Sciatic nerve (tissue), 2 donors: ENCODE results near the gene ATP1A1. TPM values are rescaled to one million over a fixed set of nuclear protein-coding genes. Genes with fewer than 3 reads are reported as not detected.
A peak's percentile ranks its signal among the peaks of the same experiment; 100 is the strongest.

Experiments
- ATAC-seq: fragments of 200-7000 bp; cut with Tn5 transposase; one replicate; pipeline ENCODE4 v1.9.1; 2020; ENCODE audit warnings: mild to moderate bottlenecking, moderate library complexity
- DNase-seq: peaks from one replicate; pipeline ENCODE4 v3.0.0-alpha.2; 2020; ENCODE audit warnings: low spot score
- intact Hi-C: fragments of 100-400 bp; cut with DNase I; formaldehyde crosslinking; loops from one replicate; pipeline ENCODE4 v1.14.2; 2022
- total RNA-seq: library from RNA; stranded (reverse); fragmentation: NEBNext Ultra II Directional; extraction: Animal tissue kit (Norgen Biotek cat#: 25700); gene quantifications from one replicate; pipeline ENCODE4 v1.2.1, GENCODE V29; 2021
- donor health status: DM: no; HTN: no; CAD: no.
- donor health status: DM: no; HTN: no; CAD: no.

Gene ATP1A1
- total RNA-seq, 1 donor from 2014 or later = 251 TPM

GRCh38 chr1:116365353-116365780 lies 7.7 kb upstream of the ATP1A1 start:
- intact Hi-C loops = no loop called here
- ATAC-seq (no peak), DNase-seq (no peak)

- no peak for ATAC-seq
- intact Hi-C loops = no loop called here
- no peak for DNase-seq
These were observed 7.2 kb upstream of the ATP1A1 start for GRCh38 chr1:116365857-116366256.

- no peak for DNase-seq
- ATAC-seq = no peak
- intact Hi-C loops = no loop called here
These were observed 5.6 kb upstream of the ATP1A1 start for GRCh38 chr1:116367256-116367945.

- ATAC-seq (no peak), DNase-seq (no peak)
- intact Hi-C loops = no loop called here
These were observed 4.8 kb upstream of the ATP1A1 start for GRCh38 chr1:116368241-116368640.

- ATAC-seq (no peak), DNase-seq (no peak)
- intact Hi-C loops = no loop called here
These were observed 2.9 kb upstream of the ATP1A1 start for GRCh38 chr1:116370181-116370580.

GRCh38 chr1:116371752-116372151 lies 1.3 kb upstream of the ATP1A1 start:
- intact Hi-C loops = no loop called here
- ATAC-seq = no peak
- no peak for DNase-seq

- intact Hi-C loops = no loop called here
- ATAC-seq (no peak), DNase-seq (no peak)
These were observed 853 bp upstream of the ATP1A1 start for GRCh38 chr1:116372191-116372590.

GRCh38 chr1:116373431-116374352 lies 648 bp downstream of the ATP1A1 start:
- peak; percentile 18 for ATAC-seq
- intact Hi-C loops = no loop called here
- DNase-seq = peak; percentile 80

- intact Hi-C loops = no loop called here
These were observed 1.5 kb downstream of the ATP1A1 start for GRCh38 chr1:116374353-116375147.

GRCh38 chr1:116375148-116375886 lies 2.3 kb downstream of the ATP1A1 start:
- no peak for ATAC-seq
- DNase-seq = no peak
- intact Hi-C loops = no loop called here

More at GRCh38 chr1:116374353-116375147, 1.5 kb downstream of the ATP1A1 start:
- DNase-seq (no peak), ATAC-seq (no peak)

- ATAC-seq (peak; percentile 31), DNase-seq (peak; percentile 74)
- intact Hi-C loops = no loop called here
These were observed 3.1 kb downstream of the ATP1A1 start for GRCh38 chr1:116375887-116376728.

GRCh38 chr1:116376729-116377086 lies 3.7 kb downstream of the ATP1A1 start:
- intact Hi-C loops = no loop called here
- ATAC-seq = no peak
- DNase-seq = no peak

GRCh38 chr1:116377541-116378529 lies 4.8 kb downstream of the ATP1A1 start:
- peak; percentile 76 for ATAC-seq
- DNase-seq = peak; percentile 67
- intact Hi-C loops = no loop called here

GRCh38 chr1:116379057-116379630 lies 6.1 kb downstream of the ATP1A1 start:
- ATAC-seq (no peak), DNase-seq (no peak)
- intact Hi-C loops = no loop called here

- DNase-seq = no peak
- intact Hi-C loops = no loop called here
- ATAC-seq = no peak
These were observed 6.8 kb downstream of the ATP1A1 start for GRCh38 chr1:116379674-116380498.
